Skeletal muscle tissue (tissue), 5 donors: ENCODE measurements around the gene PPP2R3B. TPM values are rescaled to one million over a fixed set of nuclear protein-coding genes. Genes with fewer than 3 reads are reported as not detected.

Experiments used
- H3K27ac ChIP-seq: one replicate; pipeline ENCODE4 v1.7.0; 2013; ENCODE audit warnings: mild to moderate bottlenecking, low read depth, low read length, inconsistent platforms
- H3K27me3 ChIP-seq, 3 donors: one replicate each; pipeline ENCODE4 v1.7.0; 2013; ENCODE audit warnings: low read length in 3 of 3; ENCODE audit not compliant: control insufficient read depth in 3 of 3, insufficient read depth in 3 of 3
- H3K36me3 ChIP-seq, 3 donors: one replicate each; pipeline ENCODE4 v1.7.0; 2013; ENCODE audit warnings: low read length in 3 of 3; ENCODE audit not compliant: control insufficient read depth in 3 of 3, insufficient read depth in 3 of 3
- H3K4me1 ChIP-seq, 3 donors: one replicate each; pipeline ENCODE4 v1.7.0; 2013; ENCODE audit warnings: low read length in 3 of 3, mild to moderate bottlenecking in 3 of 3; ENCODE audit not compliant: control insufficient read depth in 3 of 3, insufficient read depth in 3 of 3
- H3K4me3 ChIP-seq, 3 donors: one replicate each; pipeline ENCODE4 v1.7.0; 2013; ENCODE audit warnings: low read length in 3 of 3
- H3K9ac ChIP-seq, 3 donors: one replicate each; pipeline ENCODE4 v1.7.0; 2013; ENCODE audit warnings: low read length in 3 of 3, mild to moderate bottlenecking in 3 of 3, moderate library complexity in 2 of 3, low read depth in 1 of 3
- H3K9me3 ChIP-seq, 3 donors: one replicate each; pipeline ENCODE4 v1.7.0; 2013; ENCODE audit warnings: low read length in 3 of 3; ENCODE audit not compliant: control insufficient read depth in 3 of 3
- small RNA-seq: library from RNA; depleted of rRNA; stranded (forward); fragments of <200 nt; gene quantifications from one replicate; pipeline ENCODE3, GENCODE V24; 2014
- total RNA-seq: library from RNA; depleted of rRNA; stranded (reverse); fragments of >200 nt; gene quantifications from one replicate; pipeline ENCODE4 v1.2.3, GENCODE V29; 2014
- donor health status: Osteomylitis.

Gene PPP2R3B
- total RNA-seq, 1 donor from 2014 or later = 172 TPM

DNA sequence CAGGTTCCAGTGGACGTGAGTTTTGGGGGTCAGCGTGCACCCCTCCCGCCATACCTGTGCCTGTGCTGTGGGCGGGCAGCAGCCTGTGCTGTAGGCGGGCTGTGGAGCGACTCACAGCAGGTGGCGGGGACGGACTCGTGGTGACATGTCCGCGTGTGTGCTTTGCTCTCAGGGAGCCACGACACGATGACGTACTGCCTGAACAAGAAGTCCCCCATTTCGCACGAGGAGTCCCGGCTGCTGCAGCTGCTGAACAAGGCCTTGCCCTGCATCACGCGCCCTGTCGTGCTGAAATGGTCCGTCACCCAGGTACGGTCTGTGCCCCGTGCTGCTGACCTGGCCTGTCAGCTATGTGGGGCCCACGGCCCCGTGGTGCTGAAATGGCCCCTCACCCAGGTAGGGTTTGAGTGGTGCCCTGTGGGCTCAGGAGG lies 98.1 kb downstream of the PPP2R3B start:
- H3K4me3 ChIP-seq = no peak overlapping the region
- peaks cover 21 to 38% (median 28%) of the 10 kb centered on the region in 3 donors for H3K36me3 ChIP-seq
- no peak overlapping the region for H3K9ac ChIP-seq
- no peak overlapping the region for H3K27ac ChIP-seq
- no peaks in the 10 kb centered on the region for H3K9me3 ChIP-seq
- H3K4me1 ChIP-seq = no peaks in the 10 kb centered on the region
- no peaks in the 10 kb centered on the region for H3K27me3 ChIP-seq

DNA sequence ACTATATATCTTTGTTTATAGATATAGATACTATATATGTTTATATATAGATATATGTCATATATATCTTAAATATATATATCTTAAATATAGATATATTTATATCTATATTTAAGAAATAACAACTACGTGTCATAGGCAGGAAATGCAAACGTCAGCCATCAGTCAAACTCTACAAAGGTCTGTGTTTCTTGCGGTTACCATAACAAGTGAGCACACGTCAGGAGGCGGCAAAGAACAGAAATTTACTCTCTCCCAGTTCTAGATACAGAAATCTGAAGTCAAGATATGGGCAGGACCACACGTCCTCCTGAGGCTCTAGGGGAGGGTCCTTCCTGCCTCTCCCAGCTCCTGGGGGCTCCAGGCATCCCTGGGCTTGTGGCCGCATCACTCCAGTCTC lies 99.0 kb downstream of the PPP2R3B start:
- Histone ChIP-seq H3K36me3 (peaks cover 12 to 32% (median 22%) of the 10 kb centered on the region in 3 donors), H3K27me3 (no peaks in the 10 kb centered on the region), H3K4me1 (peaks cover 0 to 3% (median 0%) of the 10 kb centered on the region in 3 donors), H3K27ac (no peak overlapping the region), H3K9me3 (no peaks in the 10 kb centered on the region), H3K9ac (no peak overlapping the region), H3K4me3 (no peak overlapping the region)

GRCh38 chrX:285076-285677 lies 101.5 kb downstream of the PPP2R3B start:
- peaks cover 0 to 3% (median 3%) of the 10 kb centered on the region in 3 donors for H3K4me1 ChIP-seq
- no peak overlapping the region for H3K9ac ChIP-seq
- H3K4me3 ChIP-seq = no peak overlapping the region
- no peak overlapping the region for H3K27ac ChIP-seq
- H3K27me3 ChIP-seq = no peaks in the 10 kb centered on the region
- H3K36me3 ChIP-seq = peaks cover 12 to 28% (median 15%) of the 10 kb centered on the region in 3 donors
- H3K9me3 ChIP-seq = no peaks in the 10 kb centered on the region

Small RNAs within 50 kb of the gene (small RNA-seq; reads per million reads assigned to genes)
- gene RF00017 = not detected

Other genes starting within 250 kb of the PPP2R3B start
- gene PLCXD1, start 105.5 kb downstream of the PPP2R3B start, total RNA-seq = 5.2 TPM
- gene GTPBP6, start 68.1 kb downstream of the PPP2R3B start, total RNA-seq = 30.8 TPM
- 3.1 TPM for gene SHOX, start 243.9 kb upstream of the PPP2R3B start, total RNA-seq